Heart left ventricle (tissue), 16 donors: ENCODE measurements around the gene FBXO17. TPM values are rescaled to one million over a fixed set of nuclear protein-coding genes. Genes with fewer than 3 reads are reported as not detected.

Experiments
- ATAC-seq, 4 donors: fragments of 200-7000 bp; cut with Tn5 transposase; one replicate each; pipeline ENCODE4 v1.9.1; 2020 to 2022; ENCODE audit warnings: moderate library complexity in 4 of 4, mild to moderate bottlenecking in 3 of 4, moderate number of reproducible peaks in 1 of 4
- DNase-seq, 5 donors: peaks; one replicate each; pipeline ENCODE4 v3.0.0-alpha.2; 2020
- H3K27ac ChIP-seq, 12 donors: fragments of 200-600 bp; sonication (generic) in 4 of 12; one replicate each; pipeline versions ENCODE4 v1.5.0 to v1.8.0; 2016 to 2022; ENCODE audit warnings: mild to moderate bottlenecking in 2 of 12
- H3K27me3 ChIP-seq, 9 donors: fragments of 200-600 bp; sonication (generic) in 2 of 9; one replicate each; pipeline versions ENCODE4 v1.5.1 to v1.8.0; 2016 to 2022; ENCODE audit warnings: mild to moderate bottlenecking in 3 of 9
- H3K36me3 ChIP-seq, 9 donors: fragments of 200-600 bp; sonication (generic) in 2 of 9; one replicate each; pipeline versions ENCODE4 v1.5.0 to v1.8.0; 2018 to 2022; ENCODE audit warnings: mild to moderate bottlenecking in 2 of 9
- H3K4me1 ChIP-seq, 12 donors: fragments of 200-600 bp; sonication (generic) in 4 of 12; one replicate each; pipeline versions ENCODE4 v1.5.0 to v1.8.0; 2016 to 2022; ENCODE audit warnings: mild to moderate bottlenecking in 3 of 12
- H3K4me3 ChIP-seq, 12 donors: fragments of 200-600 bp; sonication (generic) in 4 of 12; one replicate each; pipeline versions ENCODE4 v1.5.0 to v1.8.0; 2017 to 2022; ENCODE audit warnings: mild to moderate bottlenecking in 9 of 12, moderate library complexity in 4 of 12
- H3K9me3 ChIP-seq, 12 donors: fragments of 200-600 bp; sonication (generic) in 4 of 12; one replicate each; pipeline versions ENCODE4 v1.5.0 to v1.8.0; 2016 to 2022; ENCODE audit warnings: mild to moderate bottlenecking in 1 of 12
- POLR2A ChIP-seq, 2 donors: fragments of 450-650 bp; IDR thresholded peaks; one replicate each; pipeline ENCODE4 v1.6.1; 2017; ENCODE audit warnings: antibody characterized with exemption in 2 of 2, mild to moderate bottlenecking in 2 of 2, moderate library complexity in 2 of 2
- WGBS, 4 donors: extraction: QIAGEN DNeasy Blood & Tissue Kit in 2 of 4; methylation state at CpG; one replicate each; pipeline versions ENCODE4 v1.1.5 to v1.1.7; 2013 to 2018; 5-methylcytosine and 5-hydroxymethylcytosine counted together
- intact Hi-C, 10 donors: fragments of 100-400 bp; cut with DNase I; formaldehyde crosslinking; loops; one replicate each; pipeline versions ENCODE4 v1.11.1 to v1.14.2; 2022
- polyA plus RNA-seq, 2 donors: library from polyadenylated mRNA; stranded (reverse); fragments of 200-250 nt; gene quantifications; one replicate each; pipeline ENCODE4 v1.2.3, GENCODE V29; 2013
- total RNA-seq, 9 donors: library from RNA; depleted of rRNA in 2 of 9; stranded (reverse); fragments of >200 nt in 2 of 9; fragmentation: NEBNext Ultra II Directional in 3 of 9; extraction: Animal tissue kit (Norgen Biotek cat#: 25700) in 3 of 9; gene quantifications; one replicate each; pipeline versions ENCODE4 v1.1.0 to v1.2.4, GENCODE V29; 2016 to 2023
- TF ChIP-seq, protein P1 (sequence below), 12 donors: fragments of 200-600 bp; sonication (generic) in 4 of 12; IDR thresholded peaks; one replicate each; pipeline versions ENCODE4 v1.5.0 to v1.8.0; 2018 to 2022; ENCODE audit warnings: antibody characterized with exemption in 12 of 12, mild to moderate bottlenecking in 5 of 12
- donor health status: ischemic (EF 13 %, LVEDD 7.1; RV severe dilation, severe dysfunction).
- donor health status: healthy with polysubstance abuse.
- donor health status: DM: no; HTN: yes; CAD: no.
- donor health status: DM: no; HTN: no; CAD: no.
- donor health status: ischemic (EF 25% LVEDD 6.9; RV normal size, moderate dysfunction).
- donor health status: ischemic (EF 25% LVEDD 5.7; RV mildly dilated, moderate dysfunction).
- donor health status: healthy.
- donor health status: DM: yes; HTN: yes; CAD: no.
- donor health status: ischemic (EF 35%, LVEDD 5.7; RV mildly dilated, moderate dysfunction).
- donor health status: nonischemic (EF 11% LVEDD 7.7; RV severe dilation, severe dysfunction).
- donor health status: DM: yes; HTN: yes; CAD: no.
- donor health status: PGD.
- donor health status: ischemic (EF 29% LVEDD 5.4; RV normal size, mild dysfunction).
- donor health status: nonischemic (EF 23%, LVEDD 6.1; RV moderate dilation, normal function).

FBXO17 gene
- total and polyA plus RNA-seq, 11 donors: 1.2 to 4.9 (median 2.4) TPM

DNA sequence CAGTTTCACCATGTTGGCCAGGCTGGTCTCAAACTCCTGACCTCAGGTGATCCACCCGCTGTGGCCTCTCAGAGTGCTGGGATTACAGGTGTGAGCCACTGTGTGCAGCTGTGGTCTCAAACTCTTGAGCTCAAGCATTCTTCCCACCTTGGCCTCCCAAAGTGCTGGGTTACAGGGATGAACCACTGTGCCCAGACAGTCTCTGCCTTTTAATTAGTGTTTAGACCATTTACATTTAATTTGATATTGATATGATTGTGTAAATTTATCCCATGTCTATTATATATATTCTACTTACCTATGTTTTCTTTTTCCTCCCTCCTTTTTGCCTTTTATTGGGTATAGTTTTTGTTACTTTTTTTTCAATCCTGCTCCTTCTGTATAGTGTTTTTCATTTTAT lies 73.9 kb downstream of the FBXO17 start:
- no peak for DNase-seq

DNA sequence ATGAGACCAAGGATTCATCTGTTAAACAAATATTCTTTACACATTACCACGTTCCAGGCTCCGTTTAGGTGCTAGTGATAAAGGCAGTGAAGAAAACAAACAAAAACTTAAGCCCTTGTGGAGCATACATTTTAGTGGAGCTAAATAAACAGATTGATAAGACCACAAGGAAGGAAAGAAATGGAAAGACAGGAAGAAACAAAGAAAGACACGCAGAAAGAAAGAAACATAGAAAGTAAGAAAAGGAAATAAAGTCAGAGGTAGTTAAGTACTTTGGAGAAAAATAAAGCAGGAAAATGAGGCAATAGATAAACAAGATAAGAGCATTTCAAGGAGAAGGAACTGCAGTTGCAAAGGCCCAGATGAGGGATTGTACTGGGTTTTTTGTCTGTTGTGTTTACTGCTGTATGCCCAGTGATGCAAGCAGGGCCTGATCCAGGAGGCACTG lies 74.8 kb downstream of the FBXO17 start:
- H3K4me3 ChIP-seq: peak overlapping the region in 9 of 12 donors; percentile 74 to 98 (median 92)
- ATAC-seq: no peak
- no peak for DNase-seq
- intact Hi-C loops: loop anchor here in 1 of 10 donors (2.0 kb wide), 1 partner anchor 30 kb away; the partner anchor contains the start of genes MRPS12 and SARS2
- peaks cover 6 to 36% (median 22%) of the 10 kb centered on the region in 12 donors for H3K4me1 ChIP-seq
- H3K36me3 ChIP-seq: peaks cover 0 to 16% (median 11%) of the 10 kb centered on the region in 9 donors
- H3K9me3 ChIP-seq: peaks cover 0 to 3% (median 0%) of the 10 kb centered on the region in 12 donors
- no peaks in the 10 kb centered on the region for H3K27me3 ChIP-seq
- H3K27ac ChIP-seq: peak overlapping the region in 5 of 12 donors; percentile 78 to 94 (median 92)
- TF ChIP-seq, protein P1, sequence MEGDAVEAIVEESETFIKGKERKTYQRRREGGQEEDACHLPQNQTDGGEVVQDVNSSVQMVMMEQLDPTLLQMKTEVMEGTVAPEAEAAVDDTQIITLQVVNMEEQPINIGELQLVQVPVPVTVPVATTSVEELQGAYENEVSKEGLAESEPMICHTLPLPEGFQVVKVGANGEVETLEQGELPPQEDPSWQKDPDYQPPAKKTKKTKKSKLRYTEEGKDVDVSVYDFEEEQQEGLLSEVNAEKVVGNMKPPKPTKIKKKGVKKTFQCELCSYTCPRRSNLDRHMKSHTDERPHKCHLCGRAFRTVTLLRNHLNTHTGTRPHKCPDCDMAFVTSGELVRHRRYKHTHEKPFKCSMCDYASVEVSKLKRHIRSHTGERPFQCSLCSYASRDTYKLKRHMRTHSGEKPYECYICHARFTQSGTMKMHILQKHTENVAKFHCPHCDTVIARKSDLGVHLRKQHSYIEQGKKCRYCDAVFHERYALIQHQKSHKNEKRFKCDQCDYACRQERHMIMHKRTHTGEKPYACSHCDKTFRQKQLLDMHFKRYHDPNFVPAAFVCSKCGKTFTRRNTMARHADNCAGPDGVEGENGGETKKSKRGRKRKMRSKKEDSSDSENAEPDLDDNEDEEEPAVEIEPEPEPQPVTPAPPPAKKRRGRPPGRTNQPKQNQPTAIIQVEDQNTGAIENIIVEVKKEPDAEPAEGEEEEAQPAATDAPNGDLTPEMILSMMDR (IDR thresholded peaks at IDR 0.05): no peak
- TF ChIP-seq POLR2A (IDR thresholded peaks at IDR 0.05): no peak
- 21 to 28% (median 25%) methylated on average over 3 of the region's 3 CpGs for WGBS, 4 donors

More for the DNA sequence above, 73.9 kb downstream of the FBXO17 start:
- intact Hi-C loops: loop anchor here in 1 of 10 donors (2.0 kb wide), 1 partner anchor 29 kb away; the partner anchor contains the start of genes MRPS12 and SARS2
- no peak overlapping the region for H3K27ac ChIP-seq
- H3K36me3 ChIP-seq: peaks cover 0 to 22% (median 15%) of the 10 kb centered on the region in 9 donors
- peaks cover 0 to 3% (median 0%) of the 10 kb centered on the region in 12 donors for H3K9me3 ChIP-seq
- ATAC-seq: no peak
- H3K27me3 ChIP-seq: no peaks in the 10 kb centered on the region
- TF ChIP-seq, protein P1 (IDR thresholded peaks at IDR 0.05): no peak
- no peak for TF ChIP-seq POLR2A (IDR thresholded peaks at IDR 0.05)
- 100% methylated on average over 1 of the region's 1 CpG for WGBS, 4 donors
- no peak overlapping the region for H3K4me3 ChIP-seq
- H3K4me1 ChIP-seq: peaks cover 6 to 36% (median 22%) of the 10 kb centered on the region in 12 donors

DNA sequence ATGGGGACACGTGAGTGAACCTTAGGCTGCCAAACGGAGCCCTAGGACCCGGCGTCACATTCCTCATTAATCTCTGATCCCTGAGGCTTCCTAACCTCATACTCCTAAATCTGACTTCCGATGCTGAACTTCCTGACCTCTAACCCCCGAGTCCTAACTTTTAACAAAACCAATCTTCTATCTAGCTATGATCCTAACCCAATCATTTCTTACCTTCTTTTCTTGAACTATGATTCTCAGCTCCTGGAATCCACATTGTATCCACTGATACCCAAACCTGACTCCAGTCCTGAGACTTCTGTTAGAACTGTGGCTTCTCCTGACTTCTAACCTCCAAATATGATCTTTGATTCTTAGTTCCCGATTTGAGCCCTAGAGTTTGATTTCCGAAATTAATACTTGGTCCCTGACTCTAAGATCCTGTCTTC lies 75.3 kb downstream of the FBXO17 start:
- no peak for ATAC-seq
- no peak for DNase-seq
- intact Hi-C loops: loop anchor here in 1 of 10 donors (2.0 kb wide), 1 partner anchor 31 kb away; the partner anchor contains the start of genes MRPS12 and SARS2
- H3K4me1 ChIP-seq: peaks cover 6 to 40% (median 22%) of the 10 kb centered on the region in 12 donors
- 2 to 4% (median 3%) methylated on average over 8 of the region's 8 CpGs for WGBS, 4 donors
- H3K27ac ChIP-seq: peak overlapping the region; percentile 38 to 94 (median 85)
- peaks cover 0 to 10% (median 5%) of the 10 kb centered on the region in 9 donors for H3K36me3 ChIP-seq
- peak overlapping the region; percentile 63 to 98 (median 90) for H3K4me3 ChIP-seq
- H3K27me3 ChIP-seq: no peaks in the 10 kb centered on the region
- no peak for TF ChIP-seq POLR2A (IDR thresholded peaks at IDR 0.05)
- TF ChIP-seq, protein P1 (IDR thresholded peaks at IDR 0.05): no peak
- peaks cover 0 to 3% (median 0%) of the 10 kb centered on the region in 12 donors for H3K9me3 ChIP-seq

DNA sequence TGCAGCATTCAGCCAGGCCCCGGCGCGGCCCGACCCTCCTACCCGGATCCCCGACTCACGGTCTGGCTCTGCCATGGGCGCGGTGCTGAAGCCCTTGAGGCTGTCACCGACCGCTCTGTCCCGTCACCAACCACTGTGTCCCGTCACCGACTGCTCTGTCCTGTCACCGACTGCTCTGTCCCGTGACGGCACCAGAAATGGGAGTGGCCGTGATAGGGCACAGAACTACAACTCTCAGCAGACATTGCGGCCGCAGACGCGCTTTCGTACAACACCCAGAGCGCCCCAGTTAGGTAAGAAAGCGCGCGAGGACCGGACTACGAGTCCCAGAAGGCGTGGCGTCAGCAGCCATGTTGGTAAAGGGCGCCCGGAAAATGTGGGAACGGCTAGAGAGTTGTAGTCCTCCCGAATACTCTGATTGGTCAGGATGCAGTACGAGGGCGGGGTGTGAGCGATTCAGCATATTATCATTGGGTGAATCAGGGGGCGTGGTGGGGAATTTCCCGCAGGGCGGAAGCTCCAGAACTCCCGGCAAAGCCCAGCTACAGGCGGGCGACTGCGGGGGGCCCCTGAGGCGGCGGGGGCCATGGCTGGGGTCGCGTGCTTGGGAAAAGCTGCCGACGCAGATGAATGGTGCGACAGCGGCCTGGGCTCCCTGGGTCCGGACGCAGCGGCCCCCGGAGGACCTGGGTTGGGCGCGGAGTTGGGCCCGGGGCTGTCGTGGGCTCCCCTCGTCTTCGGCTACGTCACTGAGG lies 75.9 kb downstream of the FBXO17 start, which contains the start of the genes NFKBIB and SIRT2:
Gene NFKBIB, plus strand, starts transcription at position 523 of the 755 bp plus-strand sequence. Its CDS starts 64 bp downstream, at position 587.
Gene SIRT2, minus strand, starts transcription at position 172 of the 755 bp plus-strand sequence. Its CDS starts 97 bp downstream, at position 75.
- peaks cover 0 to 3% (median 0%) of the 10 kb centered on the region in 12 donors for H3K9me3 ChIP-seq
- peak within 1 kb of the TSS; percentile 38 to 95 (median 91) for H3K27ac ChIP-seq
- peaks cover 6 to 46% (median 22%) of the 10 kb centered on the region in 12 donors for H3K4me1 ChIP-seq
- H3K4me3 ChIP-seq: peak within 1 kb of the TSS; percentile 74 to 98 (median 92)
- ATAC-seq (peak; percentile 97 to 99 (median 98)), DNase-seq (peak; percentile 99 to 100 (median 100))
- peak; percentile 75 to 95 for TF ChIP-seq POLR2A (IDR thresholded peaks at IDR 0.05)
- TF ChIP-seq, protein P1 (IDR thresholded peaks at IDR 0.05): peak in 1 of 12 donors; percentile 13
- no peaks in the 10 kb centered on the region for H3K27me3 ChIP-seq
- intact Hi-C loops: loop anchor here in 6 of 10 donors (1.0 to 10.0 kb wide), 6 partner anchors 31 to 68 kb away; partner anchors contain the start of genes ECH1 (in 2 of the 6), MRPS12 (in 1 of the 6) and SARS2 (in 1 of the 6)
- WGBS, 4 donors: 0 to 1% (median 1%) methylated on average over 53 to 64 of the region's 64 CpGs
- peaks cover 0 to 4% (median 0%) of the 10 kb centered on the region in 9 donors for H3K36me3 ChIP-seq
